GM18502 (cell line): ENCODE results near the gene AADAT.
A peak's percentile ranks its signal among the peaks of the same experiment; 100 is the strongest.

ENCODE experiments used
- ATAC-seq: cut with Tn5 transposase; IDR thresholded peaks from one replicate; pipeline ENCODE4 v1.9.1; 2021; ENCODE audit warnings: mild to moderate bottlenecking; ENCODE audit not compliant: unreplicated experiment, poor library complexity

The AADAT gene

DNA sequence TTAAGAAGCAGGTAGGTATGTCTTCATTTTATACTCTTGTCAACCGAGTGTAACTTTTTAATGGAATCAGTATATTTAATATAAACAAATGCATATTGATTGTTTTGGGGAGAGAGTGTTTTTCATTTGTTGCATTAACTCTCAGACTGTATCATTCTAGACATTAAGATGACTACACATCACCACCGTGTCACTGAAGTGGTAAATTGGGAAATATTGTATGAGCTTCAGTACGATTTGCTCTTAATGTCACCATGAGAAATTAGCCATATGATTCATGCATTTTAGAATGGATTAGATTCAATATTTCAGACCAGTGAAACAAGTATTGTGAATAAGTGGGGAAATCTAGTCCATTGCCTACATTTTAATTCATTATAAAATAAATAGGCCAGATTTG lies 53.9 kb downstream of the AADAT start:
- no peak for ATAC-seq

GRCh38 chr4:170035231-170035630 lies 54.5 kb downstream of the AADAT start:
- no peak for ATAC-seq

- ATAC-seq = no peak
Measured at GRCh38 chr4:170033999-170034398, 55.8 kb downstream of the AADAT start.

DNA sequence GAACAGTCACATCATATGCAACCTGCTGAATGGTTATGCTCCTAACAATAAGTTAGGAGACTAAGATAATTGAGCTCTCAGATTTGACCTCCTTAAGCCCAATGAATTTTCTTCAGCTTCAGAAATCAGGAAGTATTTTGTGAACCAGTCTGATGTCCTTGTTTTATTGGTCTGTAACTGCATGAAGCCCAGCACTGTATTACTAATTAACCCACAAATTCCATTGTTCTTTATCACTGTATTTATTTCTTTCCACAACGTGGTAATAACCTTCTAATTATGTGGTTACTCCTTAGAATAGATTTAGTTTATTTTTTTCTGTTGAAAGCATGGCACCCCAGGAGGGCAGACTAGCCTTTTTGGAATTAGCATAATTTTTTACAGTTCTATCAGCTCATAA lies 59.6 kb downstream of the AADAT start:
- ATAC-seq = no peak

GRCh38 chr4:170027181-170027829 lies 62.5 kb downstream of the AADAT start:
- peak; percentile 72 for ATAC-seq

DNA sequence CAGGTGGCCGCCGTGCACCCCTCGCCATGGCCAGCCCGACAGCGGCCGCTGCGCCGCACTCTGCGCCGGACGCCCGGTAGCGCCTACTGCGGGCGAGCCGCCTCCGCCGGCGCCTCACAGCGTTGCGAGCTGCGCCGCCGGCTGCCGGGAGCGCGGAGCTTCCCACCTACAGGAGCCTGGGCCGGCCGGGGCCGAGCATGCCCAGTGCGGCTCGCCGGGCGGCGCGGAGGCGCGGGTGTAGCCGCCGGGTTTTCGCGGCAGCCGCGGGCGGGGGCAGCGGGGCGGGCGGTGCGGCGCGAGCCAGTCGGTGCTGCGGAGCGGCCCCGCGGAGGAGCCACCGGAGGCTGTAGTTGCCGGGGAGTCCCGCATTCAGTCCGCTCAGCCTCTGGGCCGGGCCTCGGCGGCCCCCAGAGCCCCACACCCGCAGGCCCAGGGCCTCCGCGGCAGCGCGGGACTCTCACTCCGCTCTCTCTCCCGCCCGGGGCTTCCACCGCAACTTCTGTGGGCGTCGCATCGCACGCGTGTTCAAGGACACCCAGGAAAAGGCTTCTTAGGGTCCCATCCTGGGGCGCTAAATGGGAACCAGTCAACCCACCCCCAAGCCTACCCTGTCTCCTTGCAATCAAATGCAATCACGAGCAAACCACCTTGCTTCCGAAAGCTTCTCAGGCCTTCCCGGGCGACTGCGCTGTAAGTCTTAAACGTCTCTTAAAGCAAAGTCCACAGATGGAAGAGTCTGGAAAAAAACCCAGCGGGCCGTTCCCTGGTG lies 63.3 kb downstream of the AADAT start, which contains the start of gene MFAP3L:
Gene MFAP3L (minus strand): TSS at position 143 of the 769 bp plus-strand sequence. CDS start 20,518 bp downstream, outside the sequence.
- peak; percentile 84 for ATAC-seq

DNA sequence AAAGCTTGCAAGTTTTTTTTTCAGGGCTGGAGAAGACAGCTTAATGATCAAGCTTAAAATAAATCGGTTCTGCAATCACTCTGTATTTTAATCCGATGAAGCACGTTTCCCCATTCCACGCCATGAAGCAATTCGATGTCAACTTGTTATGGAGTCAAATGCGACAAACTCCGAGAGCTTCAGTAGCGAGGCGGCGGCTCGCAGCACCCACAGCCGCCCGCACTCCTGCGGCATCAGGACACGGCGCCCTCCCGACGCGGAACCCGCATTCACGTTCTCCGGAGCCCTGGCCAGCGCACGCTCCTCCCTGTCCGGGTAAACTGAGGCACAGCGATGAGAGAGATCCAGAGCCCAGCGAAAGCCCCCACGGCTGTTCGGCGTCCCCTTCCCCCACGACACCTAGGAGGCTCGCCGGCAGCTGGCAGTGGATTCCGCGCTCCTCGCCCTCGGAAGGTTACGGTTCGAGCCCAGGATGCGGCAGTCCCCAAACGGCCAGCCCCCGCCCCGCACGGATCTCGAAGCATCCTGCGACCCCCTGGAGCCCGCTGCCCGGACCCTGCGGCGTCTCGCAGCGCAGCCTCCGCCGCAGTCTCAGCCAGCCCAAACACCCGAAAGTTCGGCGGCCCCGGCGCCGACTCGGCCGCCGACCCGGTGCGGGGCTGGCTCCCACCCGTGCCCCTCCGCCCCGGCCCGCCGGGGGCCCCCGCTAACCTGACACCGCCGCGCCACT lies 64.1 kb downstream of the AADAT start:
- ATAC-seq = no peak

GRCh38 chr4:170022211-170022610 lies 67.5 kb downstream of the AADAT start:
- no peak for ATAC-seq

DNA sequence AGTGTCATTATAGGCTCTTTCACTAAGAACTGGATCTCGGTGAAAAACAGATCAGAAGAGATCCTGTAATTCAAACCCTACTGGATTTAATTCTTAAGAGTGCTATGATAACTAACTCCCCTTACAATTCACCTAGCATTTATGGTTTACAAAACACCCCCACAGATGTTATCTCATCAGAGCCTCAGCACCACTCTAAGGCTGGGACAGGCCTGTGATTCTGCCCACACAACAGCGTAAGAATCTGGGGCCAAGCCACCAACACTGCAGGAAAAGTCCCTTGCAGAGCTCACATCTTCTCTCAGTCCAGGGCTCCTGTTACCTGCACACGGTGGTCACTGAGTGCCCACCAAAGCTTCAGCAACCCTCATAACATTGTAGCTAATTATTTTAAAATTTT lies 72.5 kb downstream of the AADAT start:
- ATAC-seq = no peak

GRCh38 chr4:170015285-170015684 lies 74.5 kb downstream of the AADAT start:
- ATAC-seq = no peak

DNA sequence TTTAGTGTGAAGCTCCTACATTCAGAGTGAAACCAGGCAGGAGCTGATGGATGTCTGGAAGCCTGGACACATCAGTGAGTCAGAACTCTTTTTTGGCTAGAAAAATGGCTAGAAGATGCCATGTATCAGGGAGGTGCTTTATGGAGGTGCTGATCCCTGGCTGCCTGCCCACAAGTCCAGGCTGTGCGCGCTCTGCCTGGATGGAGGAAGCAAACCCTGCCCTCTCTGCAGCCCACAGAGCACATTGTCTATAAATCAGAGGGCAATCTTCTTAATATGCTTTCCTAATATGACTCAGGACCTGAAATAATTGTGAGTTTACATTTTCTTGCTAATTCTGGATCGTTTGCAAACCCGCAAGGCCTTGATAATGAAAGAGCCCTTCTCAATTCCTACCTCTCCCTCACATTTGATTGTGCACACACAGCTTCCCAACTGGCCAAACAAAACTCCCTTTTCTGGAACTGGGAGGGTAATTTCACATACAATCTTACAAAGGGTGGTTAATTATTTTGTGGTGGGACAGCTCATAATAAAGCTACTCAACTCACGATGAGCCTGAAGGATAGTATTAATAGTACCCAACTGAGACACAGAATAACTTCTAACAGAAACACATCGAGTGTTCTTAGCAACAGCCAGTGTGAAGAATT lies 75.3 kb downstream of the AADAT start:
- ATAC-seq = no peak

- no peak for ATAC-seq
Measured at GRCh38 chr4:170012629-170012958, 77.2 kb downstream of the AADAT start.

DNA sequence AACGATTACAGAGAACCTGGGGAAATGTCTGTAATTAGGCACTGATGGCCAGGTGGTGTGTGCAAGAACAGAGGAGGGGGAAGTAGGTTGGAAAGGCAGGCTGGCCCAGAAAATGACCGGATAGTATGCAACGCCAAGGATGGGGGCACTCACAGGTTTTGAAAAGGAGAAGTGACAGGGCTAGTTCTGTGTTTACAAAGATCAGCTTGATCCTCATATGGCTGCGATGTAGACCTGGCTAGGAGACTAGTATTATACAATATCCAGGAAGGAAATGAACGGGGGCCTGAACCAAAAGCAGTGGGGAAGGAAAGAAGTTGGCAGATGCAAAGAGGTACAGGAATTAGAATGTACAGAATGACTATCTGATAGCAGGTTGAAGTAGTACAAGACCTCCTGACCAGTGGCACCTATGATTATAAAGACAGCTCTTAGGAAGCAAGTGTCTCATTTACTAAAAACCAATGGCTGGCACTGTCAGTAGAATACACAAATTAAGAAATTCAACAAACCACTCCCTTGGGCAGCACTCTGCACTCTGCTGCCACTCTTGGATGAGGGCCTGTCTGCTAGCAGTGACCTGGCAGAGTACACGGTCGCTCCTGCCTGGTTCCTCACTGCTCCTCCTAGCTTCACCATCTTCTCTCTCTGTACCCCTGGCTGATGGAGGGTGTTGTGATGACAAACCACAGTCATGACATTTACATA lies 77.7 kb downstream of the AADAT start:
- no peak for ATAC-seq
